Liver (tissue), 9 donors: Measurements from ENCODE around the gene C1S. TPM values are rescaled to one million over a fixed set of nuclear protein-coding genes. Genes with fewer than 3 reads are reported as not detected.

ENCODE experiments used
- DNase-seq: peaks from one replicate; pipeline ENCODE4 v3.0.0-alpha.2; 2017; ENCODE audit warnings: low spot score
- H3K27ac ChIP-seq, 2 donors: one replicate each; pipeline ENCODE4 v1.7.0; 2013; ENCODE audit warnings: inconsistent platforms in 2 of 2, low read length in 2 of 2, control low read depth in 1 of 2, low read depth in 1 of 2, mild to moderate bottlenecking in 1 of 2
- H3K27me3 ChIP-seq, 4 donors: one replicate each; pipeline versions ENCODE4 v1.6.1 to v1.7.0; 2013; ENCODE audit warnings: low read length in 3 of 4, inconsistent platforms in 1 of 4, mild to moderate bottlenecking in 1 of 4, moderate library complexity in 1 of 4; ENCODE audit not compliant: control insufficient read depth in 4 of 4, insufficient read depth in 4 of 4
- H3K36me3 ChIP-seq, 4 donors: one replicate each; pipeline versions ENCODE4 v1.6.1 to v1.7.0; 2013; ENCODE audit warnings: low read length in 3 of 4, mild to moderate bottlenecking in 3 of 4, low read depth in 1 of 4, moderate library complexity in 1 of 4; ENCODE audit not compliant: control insufficient read depth in 4 of 4, insufficient read depth in 3 of 4
- H3K4me1 ChIP-seq, 4 donors: one replicate each; pipeline versions ENCODE4 v1.6.1 to v1.7.0; 2013; ENCODE audit warnings: low read length in 3 of 4, mild to moderate bottlenecking in 3 of 4, moderate library complexity in 1 of 4; ENCODE audit not compliant: control insufficient read depth in 4 of 4, insufficient read depth in 4 of 4
- H3K4me3 ChIP-seq, 3 donors: one replicate each; pipeline versions ENCODE4 v1.6.1 to v1.7.0; 2013; ENCODE audit warnings: low read length in 3 of 3, control low read depth in 1 of 3, low read depth in 1 of 3, mild to moderate bottlenecking in 1 of 3
- H3K9ac ChIP-seq, 2 donors: one replicate each; pipeline ENCODE4 v1.7.0; 2013; ENCODE audit warnings: low read length in 2 of 2, mild to moderate bottlenecking in 2 of 2, moderate library complexity in 2 of 2, control low read depth in 1 of 2, low read depth in 1 of 2
- H3K9me3 ChIP-seq, 4 donors: one replicate each; pipeline versions ENCODE4 v1.6.1 to v1.7.0; 2013; ENCODE audit warnings: low read length in 3 of 4; ENCODE audit not compliant: control insufficient read depth in 4 of 4
- EGR1 ChIP-seq, 2 donors: IDR thresholded peaks; 2 replicates each; pipeline ENCODE4 v1.6.1; 2016 to 2018; ENCODE audit warnings: antibody characterized with exemption in 2 of 2, low read depth in 2 of 2
- HNF4G ChIP-seq: IDR thresholded peaks from 2 replicates; pipeline ENCODE4 v1.6.1; 2016; ENCODE audit warnings: antibody characterized with exemption
- RAD21 ChIP-seq, 2 donors: IDR thresholded peaks; 2 replicates each; pipeline ENCODE4 v1.6.1; 2016; ENCODE audit warnings: antibody characterized with exemption in 2 of 2, mild to moderate bottlenecking in 2 of 2
- RXRA ChIP-seq, 2 donors: IDR thresholded peaks; 2 replicates each; pipeline ENCODE4 v1.6.1; 2017 to 2018; ENCODE audit warnings: antibody characterized with exemption in 2 of 2, mild to moderate bottlenecking in 1 of 2
- TAF1 ChIP-seq: conservative IDR thresholded peaks from 2 replicates; pipeline ENCODE4 v1.6.1; 2016; ENCODE audit warnings: antibody characterized with exemption, mild to moderate bottlenecking
- WGBS: extraction: QIAGEN DNeasy Blood & Tissue Kit; methylation state at CpG from one replicate; pipeline ENCODE4 v1.1.7; 2013; 5-methylcytosine and 5-hydroxymethylcytosine counted together
- polyA plus RNA-seq, 2 donors: library from polyadenylated mRNA; stranded (reverse) in 1 of 2; unstranded in 1 of 2; fragments of 200-250 nt in 1 of 2; fragments of >200 nt in 1 of 2; fragmentation: Nextera tagmentation in 1 of 2; extraction: Ambion mirVana in 1 of 2; gene quantifications; one replicate each; pipeline versions ENCODE4 v1.2.1 to v1.2.3, GENCODE V29; 2013 to 2015
- total RNA-seq, 2 donors: library from RNA; depleted of rRNA; stranded (reverse); fragments of >200 nt; gene quantifications; one replicate each; pipeline ENCODE4 v1.2.3, GENCODE V29; 2014
- TF ChIP-seq, protein P1 (sequence below): IDR thresholded peaks from 2 replicates; pipeline ENCODE4 v1.6.1; 2016; ENCODE audit warnings: antibody characterized with exemption, mild to moderate bottlenecking
- TF ChIP-seq, protein P2 (sequence below): fragments of 150-350 bp; IDR thresholded peaks from 2 replicates; pipeline ENCODE4 v1.5.1; 2017; ENCODE audit warnings: improper control_type of control experiment, low read depth, low read length; ENCODE audit not compliant: missing input control
- TF ChIP-seq, protein P3 (sequence below): IDR thresholded peaks from 2 replicates; pipeline ENCODE4 v1.6.1; 2016; ENCODE audit warnings: antibody characterized with exemption
- TF ChIP-seq, protein P4 (sequence below): IDR thresholded peaks from 2 replicates; pipeline ENCODE4 v1.6.1; 2016; ENCODE audit warnings: antibody characterized with exemption
- donor health status: healthy.
- donor health status: healthy.
- donor health status: healthy.
- donor health status: healthy.
- donor health status: healthy.

Gene C1S
- total and polyA plus RNA-seq, 4 donors, result 267 to 2,029 (median 1,568) TPM

DNA sequence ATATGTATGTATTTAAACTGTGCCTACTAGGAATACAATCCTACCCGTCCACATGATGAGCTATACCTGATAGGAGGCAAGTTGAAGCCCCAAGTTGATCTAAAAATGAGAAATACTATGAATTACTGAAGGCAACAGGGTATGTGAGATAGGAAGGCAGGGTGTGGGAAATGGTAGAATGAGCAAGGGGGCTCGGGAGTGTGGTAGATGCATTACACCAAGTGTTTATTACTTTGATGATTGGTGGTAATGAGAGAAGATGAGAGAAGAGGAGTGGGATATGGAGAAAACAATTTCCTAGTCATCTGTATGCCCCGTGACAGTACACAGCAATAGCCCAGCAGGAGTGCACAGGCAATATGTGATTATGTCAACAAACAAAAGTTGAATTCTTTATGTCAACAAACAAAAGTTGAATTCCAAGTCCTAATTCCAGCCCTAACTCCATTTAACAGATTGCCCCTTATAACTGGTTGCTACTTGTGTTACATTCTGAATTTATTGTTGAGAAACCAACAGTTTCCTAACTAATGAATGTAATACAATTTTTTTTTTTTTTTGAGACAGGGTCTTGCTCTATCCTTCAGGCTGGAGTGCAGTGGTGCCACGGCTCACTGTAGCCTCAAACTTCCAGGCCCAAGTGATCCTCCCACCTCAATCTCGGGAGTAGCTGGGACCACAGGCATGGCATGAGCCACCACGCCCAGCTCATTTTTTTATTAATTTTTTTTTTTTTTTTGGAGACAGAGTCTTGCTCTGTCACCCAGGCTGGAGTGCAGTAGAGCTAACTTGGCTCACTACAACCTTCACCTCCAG, 44.8 kb upstream of the C1S start (continued):
- TF ChIP-seq, protein P1, sequence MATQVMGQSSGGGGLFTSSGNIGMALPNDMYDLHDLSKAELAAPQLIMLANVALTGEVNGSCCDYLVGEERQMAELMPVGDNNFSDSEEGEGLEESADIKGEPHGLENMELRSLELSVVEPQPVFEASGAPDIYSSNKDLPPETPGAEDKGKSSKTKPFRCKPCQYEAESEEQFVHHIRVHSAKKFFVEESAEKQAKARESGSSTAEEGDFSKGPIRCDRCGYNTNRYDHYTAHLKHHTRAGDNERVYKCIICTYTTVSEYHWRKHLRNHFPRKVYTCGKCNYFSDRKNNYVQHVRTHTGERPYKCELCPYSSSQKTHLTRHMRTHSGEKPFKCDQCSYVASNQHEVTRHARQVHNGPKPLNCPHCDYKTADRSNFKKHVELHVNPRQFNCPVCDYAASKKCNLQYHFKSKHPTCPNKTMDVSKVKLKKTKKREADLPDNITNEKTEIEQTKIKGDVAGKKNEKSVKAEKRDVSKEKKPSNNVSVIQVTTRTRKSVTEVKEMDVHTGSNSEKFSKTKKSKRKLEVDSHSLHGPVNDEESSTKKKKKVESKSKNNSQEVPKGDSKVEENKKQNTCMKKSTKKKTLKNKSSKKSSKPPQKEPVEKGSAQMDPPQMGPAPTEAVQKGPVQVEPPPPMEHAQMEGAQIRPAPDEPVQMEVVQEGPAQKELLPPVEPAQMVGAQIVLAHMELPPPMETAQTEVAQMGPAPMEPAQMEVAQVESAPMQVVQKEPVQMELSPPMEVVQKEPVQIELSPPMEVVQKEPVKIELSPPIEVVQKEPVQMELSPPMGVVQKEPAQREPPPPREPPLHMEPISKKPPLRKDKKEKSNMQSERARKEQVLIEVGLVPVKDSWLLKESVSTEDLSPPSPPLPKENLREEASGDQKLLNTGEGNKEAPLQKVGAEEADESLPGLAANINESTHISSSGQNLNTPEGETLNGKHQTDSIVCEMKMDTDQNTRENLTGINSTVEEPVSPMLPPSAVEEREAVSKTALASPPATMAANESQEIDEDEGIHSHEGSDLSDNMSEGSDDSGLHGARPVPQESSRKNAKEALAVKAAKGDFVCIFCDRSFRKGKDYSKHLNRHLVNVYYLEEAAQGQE, result no peak
- TF ChIP-seq HNF4G, result no peak
- TF ChIP-seq RXRA (IDR thresholded peaks at IDR 0.05), result no peak

DNA sequence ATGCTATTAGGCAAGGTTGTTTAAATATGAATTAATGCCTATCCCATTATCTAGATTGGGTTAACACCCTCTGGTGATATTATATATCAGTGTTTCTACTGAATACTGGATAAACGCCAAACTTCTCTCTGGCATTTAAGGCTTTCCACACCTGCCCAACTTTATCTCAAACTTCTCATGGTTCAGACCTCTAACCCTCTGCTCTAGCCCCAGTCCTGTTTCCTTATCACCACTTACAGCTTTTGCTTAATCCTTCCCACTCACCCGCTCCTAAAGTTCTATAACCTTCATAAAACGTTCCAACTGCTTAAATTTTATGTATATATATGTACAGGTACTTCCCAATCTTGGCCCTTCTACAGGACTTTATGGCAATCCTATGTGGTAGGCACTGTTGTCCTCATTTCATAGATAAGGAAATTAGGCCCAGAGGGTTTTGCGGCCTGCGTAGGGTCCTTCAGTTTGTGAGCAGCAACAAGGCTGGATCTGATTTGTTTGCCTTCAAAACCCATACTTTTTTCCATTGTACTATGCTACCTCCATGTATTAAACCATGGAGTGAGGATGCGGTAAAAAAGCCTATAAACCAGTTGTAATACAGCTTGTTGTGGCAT, 43.5 kb upstream of the C1S start:
- DNase-seq, result no peak
- Histone ChIP-seq H3K4me1 (peaks cover 11 to 44% (median 30%) of the 10 kb centered on the region in 4 donors), H3K4me3 (peak overlapping the region; percentile 91 to 97 (median 93)), H3K36me3 (peaks cover 3 to 10% (median 6%) of the 10 kb centered on the region in 4 donors), H3K9me3 (no peaks in the 10 kb centered on the region), H3K27ac (peak overlapping the region; percentile 94 to 97), H3K9ac (peak overlapping the region; percentile 63 to 86), H3K27me3 (no peaks in the 10 kb centered on the region)
- WGBS, result 31% methylated on average over 6 of the region's 6 CpGs
- TF ChIP-seq TAF1 (no peak), RAD21 (IDR thresholded peaks at IDR 0.05) (no peak)

DNA sequence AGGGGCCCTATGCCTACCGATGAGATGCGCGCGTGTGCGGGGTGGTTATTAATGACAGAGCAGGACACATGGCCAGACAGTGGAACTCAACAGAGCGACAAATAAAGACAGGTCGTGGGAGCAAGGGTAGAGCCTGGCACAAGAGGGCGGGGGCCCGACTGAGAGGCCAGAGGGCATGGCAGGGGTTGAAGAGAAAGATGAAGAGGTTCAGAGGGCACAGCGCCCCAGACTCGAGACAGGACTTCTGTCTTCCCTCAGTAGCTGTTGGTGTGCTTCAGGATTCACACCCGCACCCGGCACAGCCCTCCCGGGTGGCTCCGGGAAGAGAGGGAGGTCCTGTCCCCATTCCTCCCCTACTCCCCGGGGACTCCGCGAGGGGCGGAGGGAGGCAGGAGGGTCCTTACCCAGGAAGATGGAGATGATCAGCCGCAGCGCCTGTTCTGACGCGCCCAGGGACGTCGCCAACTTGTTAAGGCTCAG, 42.6 kb upstream of the C1S start:
- H3K27ac ChIP-seq, result peak overlapping the region; percentile 94 to 97
- under 1% methylated on average over 25 of the region's 25 CpGs for WGBS
- no peak for DNase-seq

More for the DNA sequence above, 42.6 kb upstream of the C1S start:
- peaks cover 3 to 10% (median 6%) of the 10 kb centered on the region in 4 donors for H3K36me3 ChIP-seq
- TF ChIP-seq, protein P2, sequence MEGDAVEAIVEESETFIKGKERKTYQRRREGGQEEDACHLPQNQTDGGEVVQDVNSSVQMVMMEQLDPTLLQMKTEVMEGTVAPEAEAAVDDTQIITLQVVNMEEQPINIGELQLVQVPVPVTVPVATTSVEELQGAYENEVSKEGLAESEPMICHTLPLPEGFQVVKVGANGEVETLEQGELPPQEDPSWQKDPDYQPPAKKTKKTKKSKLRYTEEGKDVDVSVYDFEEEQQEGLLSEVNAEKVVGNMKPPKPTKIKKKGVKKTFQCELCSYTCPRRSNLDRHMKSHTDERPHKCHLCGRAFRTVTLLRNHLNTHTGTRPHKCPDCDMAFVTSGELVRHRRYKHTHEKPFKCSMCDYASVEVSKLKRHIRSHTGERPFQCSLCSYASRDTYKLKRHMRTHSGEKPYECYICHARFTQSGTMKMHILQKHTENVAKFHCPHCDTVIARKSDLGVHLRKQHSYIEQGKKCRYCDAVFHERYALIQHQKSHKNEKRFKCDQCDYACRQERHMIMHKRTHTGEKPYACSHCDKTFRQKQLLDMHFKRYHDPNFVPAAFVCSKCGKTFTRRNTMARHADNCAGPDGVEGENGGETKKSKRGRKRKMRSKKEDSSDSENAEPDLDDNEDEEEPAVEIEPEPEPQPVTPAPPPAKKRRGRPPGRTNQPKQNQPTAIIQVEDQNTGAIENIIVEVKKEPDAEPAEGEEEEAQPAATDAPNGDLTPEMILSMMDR, result no peak
- TF ChIP-seq, protein P3, sequence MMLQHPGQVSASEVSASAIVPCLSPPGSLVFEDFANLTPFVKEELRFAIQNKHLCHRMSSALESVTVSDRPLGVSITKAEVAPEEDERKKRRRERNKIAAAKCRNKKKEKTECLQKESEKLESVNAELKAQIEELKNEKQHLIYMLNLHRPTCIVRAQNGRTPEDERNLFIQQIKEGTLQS, result no peak
- no peak for TF ChIP-seq RAD21 (IDR thresholded peaks at IDR 0.05)
- TF ChIP-seq, protein P4, sequence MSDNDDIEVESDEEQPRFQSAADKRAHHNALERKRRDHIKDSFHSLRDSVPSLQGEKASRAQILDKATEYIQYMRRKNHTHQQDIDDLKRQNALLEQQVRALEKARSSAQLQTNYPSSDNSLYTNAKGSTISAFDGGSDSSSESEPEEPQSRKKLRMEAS, result no peak
- no peak for TF ChIP-seq EGR1 (IDR thresholded peaks at IDR 0.05; ENCODE audit: low read depth in 2 of 2)
- no peak for TF ChIP-seq HNF4G
- peak overlapping the region; percentile 91 to 97 (median 93) for H3K4me3 ChIP-seq
- peak overlapping the region; percentile 63 to 86 for H3K9ac ChIP-seq
- H3K4me1 ChIP-seq, result peaks cover 11 to 44% (median 28%) of the 10 kb centered on the region in 4 donors
- H3K27me3 ChIP-seq, result no peaks in the 10 kb centered on the region
- H3K9me3 ChIP-seq, result no peaks in the 10 kb centered on the region
